WERI-Rb-1 (cell line): ENCODE results near the gene HGS.

Experiments used
- DNase-seq: peaks from one replicate; pipeline ENCODE4 v3.0.0-alpha.2; 2020
- H3K27ac ChIP-seq: fragments of 250-450 bp; sonication (Bioruptor Pico); 2 replicates; pipeline ENCODE4 v1.5.1; 2020; ENCODE audit warnings: mild to moderate bottlenecking, moderate library complexity
- H3K27me3 ChIP-seq: fragments of 250-450 bp; sonication (Bioruptor Pico); 2 replicates; pipeline ENCODE4 v1.5.1; 2021; ENCODE audit warnings: mild to moderate bottlenecking, low read depth, moderate library complexity; ENCODE audit not compliant: insufficient read depth, severe bottlenecking
- H3K36me3 ChIP-seq: fragments of 250-450 bp; sonication (Bioruptor Pico); 2 replicates; pipeline ENCODE4 v1.5.1; 2020; ENCODE audit warnings: mild to moderate bottlenecking, moderate library complexity
- H3K4me3 ChIP-seq: 2 replicates; pipeline ENCODE4 v1.5.1; 2011; ENCODE audit warnings: low read depth, mild to moderate bottlenecking, control low read depth, low read length
- H3K9me3 ChIP-seq: fragments of 250-450 bp; sonication (Bioruptor Pico); 2 replicates; pipeline ENCODE4 v1.5.1; 2021; ENCODE audit warnings: mild to moderate bottlenecking, moderate library complexity; ENCODE audit not compliant: severe bottlenecking
- CTCF ChIP-seq: IDR thresholded peaks from 2 replicates; pipeline ENCODE4 v1.5.1; 2011; ENCODE audit warnings: low read depth, mild to moderate bottlenecking, control low read depth, inconsistent platforms, low read length

HGS gene

GRCh38 chr17:81702934-81703746, 19.3 kb downstream of the HGS start, which contains the start of gene MRPL12:
Gene MRPL12, plus strand, starts transcription at chr17:81703367. Its CDS starts 135 bp downstream, at chr17:81703502.
- DNase-seq: peak; percentile 97
- Histone ChIP-seq H3K27ac (peak within 1 kb of the TSS; percentile 97), H3K27me3 (no peaks in the 10 kb centered on the region), H3K4me3 (peak within 1 kb of the TSS; percentile 68), H3K36me3 (peaks cover 95% of the 10 kb centered on the region), H3K9me3 (no peaks in the 10 kb centered on the region)
- peak; percentile 26; the same call in 1 of the 2 replicates for TF ChIP-seq CTCF

- no peaks in the 10 kb centered on the region for H3K9me3 ChIP-seq
These were observed 20.2 kb downstream of the HGS start for GRCh38 chr17:81703747-81704654.

GRCh38 chr17:81705518-81706231, 21.9 kb downstream of the HGS start:
- no peak overlapping the region for H3K27ac ChIP-seq
- DNase-seq: no peak

More at GRCh38 chr17:81703747-81704654, 20.2 kb downstream of the HGS start:
- H3K27ac ChIP-seq: peak overlapping the region; percentile 97
- no peak for DNase-seq
- H3K27me3 ChIP-seq: no peaks in the 10 kb centered on the region
- H3K4me3 ChIP-seq: peak overlapping the region; percentile 68
- peaks cover 95% of the 10 kb centered on the region for H3K36me3 ChIP-seq
- TF ChIP-seq CTCF: no peak

GRCh38 chr17:81706232-81706611, 22.4 kb downstream of the HGS start:
- Histone ChIP-seq H3K4me3 (no peak overlapping the region), H3K27me3 (no peaks in the 10 kb centered on the region), H3K27ac (no peak overlapping the region), H3K9me3 (no peaks in the 10 kb centered on the region), H3K36me3 (peaks cover 76% of the 10 kb centered on the region)
- DNase-seq: no peak
- no peak for TF ChIP-seq CTCF

More at GRCh38 chr17:81705518-81706231, 21.9 kb downstream of the HGS start:
- no peak for TF ChIP-seq CTCF
- Histone ChIP-seq H3K4me3 (no peak overlapping the region), H3K27me3 (no peaks in the 10 kb centered on the region), H3K9me3 (no peaks in the 10 kb centered on the region), H3K36me3 (peaks cover 81% of the 10 kb centered on the region)

- Histone ChIP-seq H3K27ac (no peak overlapping the region), H3K9me3 (no peaks in the 10 kb centered on the region), H3K27me3 (no peaks in the 10 kb centered on the region), H3K4me3 (no peak overlapping the region), H3K36me3 (peaks cover 68% of the 10 kb centered on the region)
- TF ChIP-seq CTCF: peak; percentile 13; the same call in 1 of the 2 replicates
- no peak for DNase-seq
These were observed 23.2 kb downstream of the HGS start for GRCh38 chr17:81706757-81707624.
